Mesothelial cell of epicardium (in vitro differentiated cells): ENCODE measurements around the gene INTS15. TPM values are rescaled to one million over a fixed set of nuclear protein-coding genes. Genes with fewer than 3 reads are reported as not detected.

Source experiments
- DNase-seq, 2 experiments: peaks; one replicate each; pipeline ENCODE4 v3.0.0; 2021; ENCODE audit warnings: low spot score in 2 of 2; ENCODE audit not compliant: unreplicated experiment in 2 of 2
- H3K27ac Mint-ChIP-seq: 2 replicates; pipeline ENCODE4 v1.8.0; 2021; ENCODE audit warnings: mixed read lengths
- H3K27me3 Mint-ChIP-seq: 2 replicates; pipeline ENCODE4 v1.8.0; 2021; ENCODE audit warnings: low read depth, mixed read lengths
- H3K36me3 Mint-ChIP-seq: 2 replicates; pipeline ENCODE4 v1.8.0; 2021; ENCODE audit warnings: mixed read lengths
- H3K4me1 Mint-ChIP-seq: 2 replicates; pipeline ENCODE4 v1.8.0; 2021; ENCODE audit warnings: mixed read lengths
- H3K4me3 Mint-ChIP-seq: 2 replicates; pipeline ENCODE4 v1.8.0; 2021; ENCODE audit warnings: mild to moderate bottlenecking, moderate library complexity, mixed read lengths
- H3K9me3 Mint-ChIP-seq: 2 replicates; pipeline ENCODE4 v1.8.0; 2021; ENCODE audit warnings: mixed read lengths
- total RNA-seq: library from RNA; stranded (reverse); gene quantifications from 3 replicates; pipeline ENCODE4 v1.2.1, GENCODE V29; 2021
- TF ChIP-seq, protein P1 (sequence below): fragments of 200-600 bp; sonication (generic); IDR thresholded peaks from one replicate; pipeline ENCODE4 v1.5.0; 2021; ENCODE audit warnings: antibody characterized with exemption; ENCODE audit not compliant: unreplicated experiment

Gene INTS15
- total RNA-seq, 1 donor from 2014 or later: 44.4 TPM

DNA sequence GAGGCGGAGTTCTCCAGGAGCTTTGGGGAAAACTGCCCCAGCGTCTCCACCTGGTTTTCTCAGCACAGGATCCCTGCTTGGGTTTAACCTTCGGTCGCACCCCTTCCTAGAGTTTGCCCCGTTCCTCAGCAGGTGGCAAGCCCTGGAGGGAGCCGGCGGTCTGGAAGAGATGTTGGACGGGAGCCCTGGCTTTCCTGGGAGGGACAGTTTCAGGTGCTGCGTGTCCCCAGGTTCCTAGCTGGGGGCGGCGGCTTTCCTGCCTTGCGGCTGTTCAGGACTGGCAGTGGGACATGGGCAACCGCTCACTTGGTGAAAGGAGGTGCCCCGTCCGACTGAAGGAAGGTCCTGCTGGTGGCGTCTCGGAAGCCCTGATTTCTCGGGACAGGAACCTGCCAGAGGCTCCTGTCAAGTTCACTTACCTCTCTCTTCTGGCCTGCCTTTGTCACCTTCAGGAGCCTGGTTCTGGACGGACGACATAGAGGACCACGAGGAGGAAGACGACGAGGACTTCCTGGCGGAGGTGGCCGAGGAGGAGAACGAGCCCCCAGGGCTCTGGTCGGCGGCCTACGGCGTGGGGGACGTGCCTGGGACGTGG lies 62.1 kb downstream of the INTS15 start:
- H3K36me3 Mint-ChIP-seq: peaks cover 39% of the 10 kb centered on the region
- H3K4me3 Mint-ChIP-seq: no peak overlapping the region
- no peak for DNase-seq
- no peaks in the 10 kb centered on the region for H3K27me3 Mint-ChIP-seq
- H3K4me1 Mint-ChIP-seq: no peaks in the 10 kb centered on the region
- peaks cover 8% of the 10 kb centered on the region for H3K9me3 Mint-ChIP-seq
- TF ChIP-seq, protein P1, sequence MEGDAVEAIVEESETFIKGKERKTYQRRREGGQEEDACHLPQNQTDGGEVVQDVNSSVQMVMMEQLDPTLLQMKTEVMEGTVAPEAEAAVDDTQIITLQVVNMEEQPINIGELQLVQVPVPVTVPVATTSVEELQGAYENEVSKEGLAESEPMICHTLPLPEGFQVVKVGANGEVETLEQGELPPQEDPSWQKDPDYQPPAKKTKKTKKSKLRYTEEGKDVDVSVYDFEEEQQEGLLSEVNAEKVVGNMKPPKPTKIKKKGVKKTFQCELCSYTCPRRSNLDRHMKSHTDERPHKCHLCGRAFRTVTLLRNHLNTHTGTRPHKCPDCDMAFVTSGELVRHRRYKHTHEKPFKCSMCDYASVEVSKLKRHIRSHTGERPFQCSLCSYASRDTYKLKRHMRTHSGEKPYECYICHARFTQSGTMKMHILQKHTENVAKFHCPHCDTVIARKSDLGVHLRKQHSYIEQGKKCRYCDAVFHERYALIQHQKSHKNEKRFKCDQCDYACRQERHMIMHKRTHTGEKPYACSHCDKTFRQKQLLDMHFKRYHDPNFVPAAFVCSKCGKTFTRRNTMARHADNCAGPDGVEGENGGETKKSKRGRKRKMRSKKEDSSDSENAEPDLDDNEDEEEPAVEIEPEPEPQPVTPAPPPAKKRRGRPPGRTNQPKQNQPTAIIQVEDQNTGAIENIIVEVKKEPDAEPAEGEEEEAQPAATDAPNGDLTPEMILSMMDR: no peak
- no peak overlapping the region for H3K27ac Mint-ChIP-seq

DNA sequence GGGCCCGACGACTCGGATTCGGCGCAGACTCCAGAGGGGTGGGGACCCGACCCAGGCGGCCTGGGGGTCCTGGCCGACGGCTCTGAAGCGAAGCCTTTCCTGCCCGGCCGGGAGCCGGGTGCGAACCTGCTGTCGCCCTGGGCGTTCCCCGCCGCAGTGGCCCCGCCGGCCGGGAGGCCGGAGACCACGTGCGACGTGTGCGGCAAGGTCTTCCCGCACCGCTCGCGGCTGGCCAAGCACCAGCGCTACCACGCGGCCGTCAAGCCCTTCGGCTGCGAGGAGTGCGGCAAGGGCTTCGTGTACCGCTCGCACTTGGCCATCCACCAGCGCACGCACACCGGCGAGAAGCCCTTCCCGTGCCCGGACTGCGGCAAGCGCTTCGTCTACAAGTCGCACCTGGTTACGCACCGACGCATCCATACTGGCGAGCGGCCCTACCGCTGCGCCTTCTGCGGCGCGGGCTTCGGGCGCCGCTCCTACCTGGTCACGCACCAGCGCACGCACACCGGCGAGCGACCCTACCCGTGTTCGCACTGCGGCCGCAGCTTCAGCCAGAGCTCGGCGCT lies 62.7 kb downstream of the INTS15 start:
- Mint-ChIP-seq H3K27ac (no peak overlapping the region), H3K36me3 (peaks cover 38% of the 10 kb centered on the region), H3K9me3 (peaks cover 8% of the 10 kb centered on the region), H3K27me3 (no peaks in the 10 kb centered on the region), H3K4me3 (no peak overlapping the region), H3K4me1 (no peaks in the 10 kb centered on the region)
- DNase-seq: no peak
- TF ChIP-seq, protein P1: no peak

DNA sequence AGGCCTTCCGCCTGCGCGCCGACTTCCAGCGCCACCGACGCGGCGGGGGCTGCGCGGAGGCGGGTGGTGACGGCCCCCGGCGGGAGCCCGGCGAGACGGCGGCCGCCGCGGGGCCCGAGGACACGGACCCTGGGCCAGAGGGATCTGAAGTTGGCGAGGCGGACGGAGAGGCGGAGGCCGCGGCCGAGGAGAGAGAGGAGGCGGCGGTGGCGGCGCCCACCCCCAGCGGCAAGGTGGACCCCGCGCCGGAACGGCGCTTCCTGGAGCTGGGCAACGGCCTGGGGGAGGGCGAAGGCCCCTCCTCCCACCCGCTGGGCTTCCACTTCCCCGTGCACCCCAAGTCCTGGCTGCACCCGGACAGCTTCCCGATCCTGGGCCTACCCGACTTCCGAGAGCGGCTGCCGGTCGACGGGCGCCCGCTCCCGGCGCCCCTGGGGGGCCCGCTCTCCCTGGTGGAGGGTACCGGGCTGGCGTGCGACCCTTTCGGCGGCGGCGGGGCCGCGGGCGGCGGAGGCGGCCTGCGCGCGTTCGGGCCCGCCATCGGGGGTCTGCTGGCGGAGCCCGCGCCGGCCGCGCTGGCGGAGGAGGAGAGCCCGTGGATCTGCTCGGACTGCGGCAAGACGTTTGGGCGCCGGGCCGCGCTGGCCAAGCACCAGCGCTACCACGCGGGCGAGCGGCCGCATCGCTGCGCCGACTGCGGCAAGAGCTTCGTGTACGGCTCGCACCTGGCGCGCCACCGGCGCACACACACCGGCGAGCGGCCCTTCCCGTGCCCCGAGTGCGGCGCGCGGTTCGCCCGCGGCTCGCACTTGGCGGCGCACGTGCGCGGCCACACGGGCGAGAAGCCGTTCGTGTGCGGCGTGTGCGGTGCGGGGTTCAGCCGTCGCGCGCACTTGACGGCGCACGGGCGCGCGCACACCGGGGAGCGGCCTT lies 63.5 kb downstream of the INTS15 start:
- H3K36me3 Mint-ChIP-seq: peaks cover 37% of the 10 kb centered on the region
- DNase-seq: no peak
- TF ChIP-seq, protein P1: no peak
- H3K9me3 Mint-ChIP-seq: peaks cover 8% of the 10 kb centered on the region
- H3K27me3 Mint-ChIP-seq: no peaks in the 10 kb centered on the region
- H3K4me3 Mint-ChIP-seq: no peak overlapping the region
- no peaks in the 10 kb centered on the region for H3K4me1 Mint-ChIP-seq
- no peak overlapping the region for H3K27ac Mint-ChIP-seq

DNA sequence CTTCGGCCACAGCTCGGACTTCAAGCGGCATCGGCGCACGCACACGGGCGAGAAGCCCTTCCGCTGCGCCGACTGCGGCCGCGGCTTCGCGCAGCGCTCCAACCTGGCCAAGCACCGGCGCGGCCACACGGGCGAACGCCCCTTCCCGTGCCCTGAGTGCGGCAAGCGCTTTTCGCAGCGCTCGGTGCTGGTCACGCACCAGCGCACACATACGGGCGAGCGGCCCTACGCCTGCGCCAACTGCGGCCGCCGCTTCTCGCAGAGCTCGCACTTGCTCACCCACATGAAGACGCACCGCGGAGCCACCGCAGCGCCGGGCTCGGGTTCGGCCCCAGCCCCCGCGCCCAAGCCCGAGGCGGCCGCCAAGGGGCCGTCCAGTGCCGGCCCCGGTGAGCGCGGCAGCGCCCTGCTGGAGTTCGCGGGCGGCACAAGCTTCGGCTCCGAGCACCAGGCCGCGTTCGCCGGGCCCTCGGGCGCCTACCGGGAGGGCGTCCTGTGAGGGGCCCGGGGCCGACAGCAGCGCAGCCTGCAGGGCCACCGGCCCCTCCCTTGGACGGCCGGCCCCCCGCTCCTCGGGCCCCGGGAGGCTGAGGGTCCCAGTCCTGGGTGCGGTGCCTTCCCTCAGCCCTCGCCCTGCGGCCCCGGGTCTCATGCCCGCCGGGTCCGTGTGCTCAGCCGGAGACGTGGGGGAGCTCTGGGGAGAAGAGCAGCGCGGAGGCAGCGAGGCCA lies 64.5 kb downstream of the INTS15 start:
- peaks cover 8% of the 10 kb centered on the region for H3K9me3 Mint-ChIP-seq
- no peaks in the 10 kb centered on the region for H3K4me1 Mint-ChIP-seq
- TF ChIP-seq, protein P1: no peak
- H3K27me3 Mint-ChIP-seq: no peaks in the 10 kb centered on the region
- no peak overlapping the region for H3K27ac Mint-ChIP-seq
- H3K36me3 Mint-ChIP-seq: peaks cover 37% of the 10 kb centered on the region
- no peak overlapping the region for H3K4me3 Mint-ChIP-seq
- no peak for DNase-seq

DNA sequence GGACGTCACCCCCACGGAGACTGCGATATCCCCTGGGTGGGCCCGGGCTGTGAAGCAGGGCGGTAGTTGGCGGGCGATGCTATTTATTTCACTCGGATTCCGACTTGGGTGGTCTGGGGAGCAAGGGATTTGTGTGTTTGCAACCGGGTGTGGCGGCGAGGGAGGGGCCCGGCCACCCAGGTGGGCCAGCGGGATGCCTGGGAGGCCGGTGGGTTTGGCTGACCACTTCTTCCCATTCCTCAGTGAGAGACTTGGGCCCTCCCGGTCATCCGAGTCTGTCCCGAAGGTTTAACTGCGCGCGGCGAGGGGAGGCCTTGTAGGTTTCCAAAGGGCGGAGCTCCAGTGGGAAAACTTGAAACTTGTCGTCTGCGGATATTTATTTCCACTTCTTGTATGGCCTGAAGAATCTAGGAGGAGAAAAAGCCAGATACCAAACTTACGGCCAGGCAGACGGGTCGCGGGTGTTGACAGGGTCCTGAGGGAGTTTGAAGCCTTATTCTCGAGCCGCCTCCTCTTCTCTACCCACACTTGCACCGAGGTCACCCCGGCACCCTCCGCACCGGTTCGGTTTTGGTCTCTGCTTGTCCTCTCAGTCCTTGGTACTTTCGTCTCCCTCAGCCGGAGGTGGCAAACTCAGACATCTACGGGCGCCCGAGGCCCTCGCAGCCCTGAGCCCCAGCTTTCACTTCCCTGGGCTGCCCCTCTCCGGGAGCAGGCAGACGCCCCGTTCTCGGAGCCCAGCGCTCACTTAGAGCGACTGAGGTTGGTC lies 65.2 kb downstream of the INTS15 start:
- Mint-ChIP-seq H3K27me3 (peaks cover 2% of the 10 kb centered on the region), H3K9me3 (peaks cover 8% of the 10 kb centered on the region), H3K36me3 (peaks cover 32% of the 10 kb centered on the region), H3K4me3 (no peak overlapping the region), H3K4me1 (no peaks in the 10 kb centered on the region), H3K27ac (peak overlapping the region; percentile 64)
- no peak for DNase-seq
- TF ChIP-seq, protein P1: no peak
